HepG2 (cell line): ENCODE measurements around the gene PXDC1. TPM values are rescaled to one million over a fixed set of nuclear protein-coding genes. Genes with fewer than 3 reads are reported as not detected.

Experiments
- ADNP ChIP-seq: sonication (generic); formaldehyde crosslinking; IDR thresholded peaks from 2 replicates; pipeline ENCODE4 v1.4.0; 2020; ENCODE audit warnings: missing genetic modification reagents
- AGO1 ChIP-seq: fragments of 200-400 bp; formaldehyde crosslinking; IDR thresholded peaks from 2 replicates; pipeline ENCODE4 v1.6.1; 2017; ENCODE audit warnings: mild to moderate bottlenecking, low read depth, low read length, moderate library complexity; ENCODE audit not compliant: poor library complexity, severe bottlenecking
- FOXA1 ChIP-seq, 2 experiments: fragments of 450-650 bp in 1 of 2; sonication (generic) in 1 of 2; formaldehyde crosslinking in 1 of 2; IDR thresholded peaks; 2 replicates each; pipeline versions ENCODE4 v1.4.0 to v1.6.1; 2016 to 2020; ENCODE audit warnings: missing genetic modification reagents in 1 of 2
- GRHL1 ChIP-seq: sonication (generic); formaldehyde crosslinking; conservative IDR thresholded peaks from 2 replicates; pipeline ENCODE4 v1.8.0; 2022; ENCODE audit warnings: missing genetic modification reagents
- GZF1 ChIP-seq: sonication (generic); formaldehyde crosslinking; IDR thresholded peaks from 2 replicates; pipeline ENCODE4 v1.5.1; 2020; ENCODE audit warnings: mild to moderate bottlenecking, missing genetic modification reagents
- HOXA3 ChIP-seq: sonication (generic); formaldehyde crosslinking; IDR thresholded peaks from 2 replicates; pipeline ENCODE4 v1.5.0; 2020; ENCODE audit warnings: missing genetic modification reagents
- IRF2 ChIP-seq: IDR thresholded peaks from 2 replicates; pipeline ENCODE4 v1.6.1; 2018; ENCODE audit warnings: missing genetic modification reagents, missing compliant biosample characterization
- KLF15 ChIP-seq: sonication (generic); formaldehyde crosslinking; IDR thresholded peaks from 2 replicates; pipeline ENCODE4 v1.8.1; 2023; ENCODE audit warnings: borderline replicate concordance, mild to moderate bottlenecking, inconsistent platforms, missing genetic modification reagents, mixed read lengths
- LBX2 ChIP-seq: sonication (generic); formaldehyde crosslinking; IDR thresholded peaks from 2 replicates; pipeline ENCODE4 v1.5.0; 2020; ENCODE audit warnings: missing genetic modification reagents, mild to moderate bottlenecking, borderline replicate concordance
- MEF2D ChIP-seq: sonication (generic); formaldehyde crosslinking; IDR thresholded peaks from 2 replicates; pipeline ENCODE4 v1.5.1; 2020; ENCODE audit warnings: mild to moderate bottlenecking, missing genetic modification reagents
- NCOA5 ChIP-seq: sonication (generic); formaldehyde crosslinking; IDR thresholded peaks from 2 replicates; pipeline ENCODE4 v1.4.0; 2020; ENCODE audit warnings: missing genetic modification reagents
- PLRG1 ChIP-seq: fragments of 450-650 bp; conservative IDR thresholded peaks from 2 replicates; pipeline ENCODE4 v1.6.1; 2016
- PREB ChIP-seq: sonication (generic); formaldehyde crosslinking; IDR thresholded peaks from 2 replicates; pipeline ENCODE4 v1.4.0; 2020; ENCODE audit warnings: missing genetic modification reagents
- RBM22 ChIP-seq: fragments of 200-400 bp; formaldehyde crosslinking; optimal IDR thresholded peaks from 2 replicates; pipeline ENCODE3; 2017; ENCODE audit warnings: mild to moderate bottlenecking, low read length, moderate library complexity
- ZBTB20 ChIP-seq: sonication (generic); formaldehyde crosslinking; IDR thresholded peaks from 2 replicates; pipeline ENCODE4 v1.8.1; 2023; ENCODE audit warnings: missing genetic modification reagents, low read depth, mild to moderate bottlenecking, borderline replicate concordance
- ZIK1 ChIP-seq: sonication (generic); formaldehyde crosslinking; IDR thresholded peaks from 2 replicates; pipeline ENCODE4 v1.5.0; 2020; ENCODE audit warnings: mild to moderate bottlenecking, low read depth, missing genetic modification reagents, borderline replicate concordance
- ZNF143 ChIP-seq: sonication (generic); formaldehyde crosslinking; IDR thresholded peaks from 2 replicates; pipeline ENCODE4 v1.4.0; 2020; ENCODE audit warnings: missing genetic modification reagents
- ZNF280B ChIP-seq: sonication (generic); formaldehyde crosslinking; IDR thresholded peaks from 2 replicates; pipeline ENCODE4 v1.5.0; 2020; ENCODE audit warnings: missing genetic modification reagents, mild to moderate bottlenecking, borderline replicate concordance
- ZNF292 ChIP-seq: sonication (generic); formaldehyde crosslinking; IDR thresholded peaks from 2 replicates; pipeline ENCODE4 v1.8.1; 2022; ENCODE audit warnings: mild to moderate bottlenecking, low read depth, missing genetic modification reagents, borderline replicate concordance
- ZNF350 ChIP-seq: sonication (generic); formaldehyde crosslinking; IDR thresholded peaks from 2 replicates; pipeline ENCODE4 v1.4.0; 2020; ENCODE audit warnings: mild to moderate bottlenecking, low read depth, missing genetic modification reagents, borderline replicate concordance
- ZNF496 ChIP-seq: sonication (generic); formaldehyde crosslinking; IDR thresholded peaks from 2 replicates; pipeline ENCODE4 v1.8.1; 2023; ENCODE audit warnings: mild to moderate bottlenecking, moderate library complexity, missing genetic modification reagents; ENCODE audit not compliant: insufficient replicate concordance
- ZNF850 ChIP-seq: sonication (generic); formaldehyde crosslinking; conservative IDR thresholded peaks from 2 replicates; pipeline ENCODE4 v1.9.0; 2021; ENCODE audit warnings: mild to moderate bottlenecking, missing genetic modification reagents
- polyA plus RNA-seq, 8 experiments: library from polyadenylated mRNA; depleted of rRNA in 3 of 8; stranded (reverse) in 7 of 8; unstranded in 1 of 8; fragments of >200 nt; fragmentation: Illumina TruSeq in 4 of 8; extraction: Trizol in 4 of 8; gene quantifications; 2 replicates each; pipeline versions ENCODE4 v1.2.1 to v1.2.3, GENCODE V29; 2011 to 2016; ENCODE audit warnings: low read depth in 4 of 8, missing spikeins in 1 of 8, mixed read lengths in 1 of 8; ENCODE audit not compliant: insufficient read depth in 1 of 8
- total RNA-seq, 5 experiments: library from RNA; depleted of rRNA; stranded (reverse); fragments of >200 nt; fragmentation: Illumina TruSeq; extraction: Trizol; gene quantifications; 2 replicates each; pipeline ENCODE4 v1.2.3, GENCODE V29; 2016; ENCODE audit warnings: low read depth in 1 of 5
- TF ChIP-seq, protein P1 (sequence below): sonication (generic); formaldehyde crosslinking; IDR thresholded peaks from 2 replicates; pipeline ENCODE4 v1.4.0; 2020; ENCODE audit warnings: missing genetic modification reagents

The PXDC1 gene
- total and polyA plus RNA-seq, 2 of the 13 experiments (the other 11 are each of a cell fraction or from before 2014, with no cell fraction given), result 32.4 to 34.7 TPM

GRCh38 chr6:3742426-3743344 is 8.8 kb downstream of the PXDC1 start (continued):
- TF ChIP-seq ZIK1 (CRISPR knock-in tag), result no peak
- no peak for TF ChIP-seq ZBTB20 (CRISPR knock-in tag)
- TF ChIP-seq AGO1, result no peak
- TF ChIP-seq ZNF143, result no peak
- no peak for TF ChIP-seq ADNP
- no peak for TF ChIP-seq PLRG1
- no peak for TF ChIP-seq ZNF850 (CRISPR knock-in tag)
- TF ChIP-seq RBM22, result no peak
- peak; percentile 20; the same call in 1 of the 2 replicates for TF ChIP-seq MEF2D (CRISPR knock-in tag)
- TF ChIP-seq ZNF496 (CRISPR knock-in tag), result no peak
- no peak for TF ChIP-seq GZF1
- TF ChIP-seq ZNF292 (CRISPR knock-in tag), result peak; percentile 84
- no peak for TF ChIP-seq GRHL1 (CRISPR knock-in tag)
- TF ChIP-seq ZNF280B (CRISPR knock-in tag), result no peak
- TF ChIP-seq LBX2 (CRISPR knock-in tag), result no peak
- no peak for TF ChIP-seq PREB
- no peak for TF ChIP-seq NCOA5 (CRISPR knock-in tag)
- TF ChIP-seq ZNF350 (CRISPR knock-in tag), result no peak
- no peak; the same call in 1 of the 2 replicates for TF ChIP-seq KLF15 (CRISPR knock-in tag)
- no peak for TF ChIP-seq FOXA1 (IDR thresholded peaks at IDR 0.05)
- 0 out of 2 replicates have a peak, but pooled peaks have one; percentile 9 for TF ChIP-seq FOXA1 (CRISPR knock-in tag; IDR thresholded peaks at IDR 0.05)
- TF ChIP-seq, protein P1, sequence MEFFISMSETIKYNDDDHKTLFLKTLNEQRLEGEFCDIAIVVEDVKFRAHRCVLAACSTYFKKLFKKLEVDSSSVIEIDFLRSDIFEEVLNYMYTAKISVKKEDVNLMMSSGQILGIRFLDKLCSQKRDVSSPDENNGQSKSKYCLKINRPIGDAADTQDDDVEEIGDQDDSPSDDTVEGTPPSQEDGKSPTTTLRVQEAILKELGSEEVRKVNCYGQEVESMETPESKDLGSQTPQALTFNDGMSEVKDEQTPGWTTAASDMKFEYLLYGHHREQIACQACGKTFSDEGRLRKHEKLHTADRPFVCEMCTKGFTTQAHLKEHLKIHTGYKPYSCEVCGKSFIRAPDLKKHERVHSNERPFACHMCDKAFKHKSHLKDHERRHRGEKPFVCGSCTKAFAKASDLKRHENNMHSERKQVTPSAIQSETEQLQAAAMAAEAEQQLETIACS, result no peak
- peak; percentile 56; the same call in 1 of the 2 replicates for TF ChIP-seq HOXA3 (CRISPR knock-in tag)
- TF ChIP-seq IRF2 (CRISPR knock-in tag), result peak; percentile 80
